Stimulated activated CD4-positive, alpha-beta T cell treated with anti-CD3 and anti-CD28 coated beads, Interleukin-4, amount 100 ng/mL, for 4 hours (primary cell): ENCODE data around the gene FAM168A.

Experiments used
- DNase-seq, 2 experiments: peaks; one replicate each; pipeline ENCODE4 v3.0.0-alpha.2; 2020

Gene FAM168A

GRCh38 chr11:73360743-73361369 is 237.1 kb downstream of the FAM168A start:
- DNase-seq, result no peak

GRCh38 chr11:73359930-73360742 is 237.8 kb downstream of the FAM168A start:
- peak in 1 of 2 experiments; percentile 24 for DNase-seq

GRCh38 chr11:73359341-73359740 is 238.6 kb downstream of the FAM168A start:
- no peak for DNase-seq

- no peak for DNase-seq
Observed at GRCh38 chr11:73358071-73358470, 239.8 kb downstream of the FAM168A start.

GRCh38 chr11:73356979-73357860 is 240.7 kb downstream of the FAM168A start:
- no peak for DNase-seq

GRCh38 chr11:73355109-73355508 is 242.8 kb downstream of the FAM168A start:
- no peak for DNase-seq

GRCh38 chr11:73353422-73353821 is 244.5 kb downstream of the FAM168A start:
- no peak for DNase-seq

GRCh38 chr11:73350908-73351636 is 246.8 kb downstream of the FAM168A start:
- peak; percentile 42 to 50 for DNase-seq
